Panc1 (cell line): ENCODE results near the gene CSTPP1. TPM values are rescaled to one million over a fixed set of nuclear protein-coding genes. Genes with fewer than 3 reads are reported as not detected.

Experiments used
- ATAC-seq: fragments of 200-7000 bp; cut with Tn5 transposase; 2 replicates; pipeline ENCODE4 v1.9.1; 2020; ENCODE audit warnings: mild to moderate bottlenecking, moderate library complexity
- BruUV-seq: library from RNA; stranded (reverse); fragments of 400-500 nt; replicated peaks from 2 replicates; lab custom pipeline; 2021; lab: Mats Ljungman, UMichigan
- CTCF ChIA-PET: fragments of 300-600 bp; sonication (Branson Sonifier 250); formaldehyde crosslinking; loops from one replicate; lab custom pipeline; 2022; ENCODE audit warnings: antibody characterized with exemption; lab: Charles Lee
- POLR2A ChIA-PET: fragments of 300-600 bp; sonication (Branson Sonifier 250); formaldehyde crosslinking; loops from one replicate; lab custom pipeline; 2022; ENCODE audit warnings: antibody characterized with exemption; lab: Charles Lee
- DNase-seq: peaks from one replicate; pipeline ENCODE4 v3.0.0-alpha.2; 2010; ENCODE audit warnings: low read depth, low spot score
- H3K27ac ChIP-seq: 2 replicates; pipeline ENCODE4 v1.5.1; 2011; ENCODE audit warnings: mild to moderate bottlenecking, low read length, inconsistent platforms
- H3K27me3 ChIP-seq: fragments of 200-500 bp; sonication (Bioruptor generic); 2 replicates; pipeline ENCODE4 v1.6.0; 2014; ENCODE audit warnings: low read length, inconsistent platforms; ENCODE audit not compliant: control insufficient read depth, insufficient read depth
- H3K36me3 ChIP-seq: fragments of 200-500 bp; sonication (Bioruptor generic); 2 replicates; pipeline ENCODE4 v1.5.1; 2014; ENCODE audit warnings: inconsistent platforms, mild to moderate bottlenecking, low read length, moderate library complexity; ENCODE audit not compliant: control insufficient read depth, insufficient read depth
- H3K4me1 ChIP-seq: 2 replicates; pipeline ENCODE4 v1.5.1; 2011; ENCODE audit warnings: inconsistent platforms, mild to moderate bottlenecking, low read length, moderate library complexity; ENCODE audit not compliant: control insufficient read depth, insufficient read depth
- H3K4me3 ChIP-seq, 2 experiments: 2 replicates each; pipeline ENCODE4 v1.5.1; 2011 to 2012; ENCODE audit warnings: low read depth in 2 of 2, low read length in 2 of 2, mild to moderate bottlenecking in 2 of 2, inconsistent platforms in 1 of 2, moderate library complexity in 1 of 2
- H3K9me3 ChIP-seq: fragments of 200-500 bp; sonication (Bioruptor generic); 2 replicates; pipeline ENCODE4 v1.5.1; 2014; ENCODE audit warnings: low read depth, mild to moderate bottlenecking, inconsistent platforms, low read length, moderate library complexity; ENCODE audit not compliant: control insufficient read depth, insufficient read depth
- CTCF ChIP-seq: fragments of 450-650 bp; IDR thresholded peaks from 2 replicates; pipeline ENCODE4 v1.5.1; 2017; ENCODE audit warnings: mild to moderate bottlenecking
- POLR2AphosphoS5 ChIP-seq: IDR thresholded peaks from 2 replicates; pipeline ENCODE4 v1.6.1; 2012; ENCODE audit warnings: mild to moderate bottlenecking, low read depth, low read length, moderate library complexity
- REST ChIP-seq, 2 experiments: IDR thresholded peaks; 2 replicates each; pipeline ENCODE4 v1.6.1; 2011 to 2012; ENCODE audit warnings: low read depth in 2 of 2, control low read depth in 1 of 2, low read length in 1 of 2, mild to moderate bottlenecking in 1 of 2, moderate library complexity in 1 of 2; ENCODE audit not compliant: insufficient read depth in 1 of 2
- SIN3A ChIP-seq: IDR thresholded peaks from 2 replicates; pipeline ENCODE4 v1.6.1; 2012; ENCODE audit warnings: low read depth, mild to moderate bottlenecking, low read length, moderate library complexity, borderline replicate concordance; ENCODE audit not compliant: insufficient read depth
- TCF7L2 ChIP-seq: IDR thresholded peaks from 2 replicates; pipeline ENCODE4 v1.6.1; 2011; ENCODE audit warnings: mild to moderate bottlenecking, low read depth, low read length, inconsistent platforms
- in situ Hi-C: cut with HindIII; loops from 2 replicates; pipeline ENCODE4 v1.10.0; 2016; ENCODE audit warnings: low sequenced_read_pairs, low pct_unique_long_range_greater_than_20kb
- intact Hi-C: fragments of 100-400 bp; cut with micrococcal nuclease; formaldehyde crosslinking; loops from one replicate; pipeline ENCODE4 v1.10.0; 2022; ENCODE audit not compliant: unreplicated experiment
- total RNA-seq: library from RNA; stranded (reverse); gene quantifications from one replicate; pipeline ENCODE4 v1.2.1, GENCODE V29; 2021; ENCODE audit not compliant: unreplicated experiment

The CSTPP1 gene
- total RNA-seq, 1 experiment from 2014 or later, result 29.0 TPM

GRCh38 chr11:47180006-47180787, 243.6 kb downstream of the CSTPP1 start:
- no peaks in the 10 kb centered on the region for H3K27me3 ChIP-seq
- no peak overlapping the region for H3K27ac ChIP-seq
- peaks cover 23% of the 10 kb centered on the region for H3K4me1 ChIP-seq
- DNase-seq, result no peak
- H3K36me3 ChIP-seq, result peaks cover 2% of the 10 kb centered on the region
- no peaks in the 10 kb centered on the region for H3K9me3 ChIP-seq
- ChIA-PET CTCF (interaction anchor here (0.6 to 1.0 kb wide), 4 partner anchors 35 to 114 kb away, joined by 3 to 6 read pairs (median 5); partner anchors contain the start of gene DDB2), POLR2A (no interaction called here)
- no TSS peak for BruUV-seq
- in situ Hi-C loops (no loop called here), intact Hi-C loops (no loop called here)
- TF ChIP-seq TCF7L2, result no peak
- no peak for TF ChIP-seq REST (IDR thresholded peaks at IDR 0.05; ENCODE audit: insufficient read depth in 1 of 2, low read depth in 2 of 2, low read length in 1 of 2)
- TF ChIP-seq POLR2AphosphoS5, result no peak
- TF ChIP-seq CTCF, result no peak
- no peak for TF ChIP-seq SIN3A
- ATAC-seq, result no peak
- no peak overlapping the region for H3K4me3 ChIP-seq

- TF ChIP-seq TCF7L2, result no peak
- no peak for TF ChIP-seq REST (IDR thresholded peaks at IDR 0.05; ENCODE audit: insufficient read depth in 1 of 2, low read depth in 2 of 2, low read length in 1 of 2)
- no peak for TF ChIP-seq CTCF
- no peak for TF ChIP-seq SIN3A
- TF ChIP-seq POLR2AphosphoS5, result no peak
- peaks cover 19% of the 10 kb centered on the region for H3K4me1 ChIP-seq
- intact Hi-C loops (no loop called here), in situ Hi-C loops (no loop called here)
- ATAC-seq (no peak), DNase-seq (no peak)
- no peaks in the 10 kb centered on the region for H3K27me3 ChIP-seq
- ChIA-PET CTCF (no interaction called here), POLR2A (interaction anchor here (0.6 kb wide), 1 partner anchor 55 kb away, joined by 3 read pairs; no protein-coding TSS in a partner anchor)
- H3K4me3 ChIP-seq, result no peak overlapping the region
- no peak overlapping the region for H3K27ac ChIP-seq
- peaks cover 1% of the 10 kb centered on the region; the same call in 1 of the 2 replicates for H3K36me3 ChIP-seq
- no TSS peak for BruUV-seq
- no peaks in the 10 kb centered on the region for H3K9me3 ChIP-seq
Measured at GRCh38 chr11:47181271-47181670, 244.7 kb downstream of the CSTPP1 start.
